Measurements from ENCODE around the gene NUP43.
"Not testable (repeated sequence)": the region's sequence is repeated elsewhere in the genome, so short reads cannot be mapped to it uniquely, and the experiment has no call there.

The NUP43 gene, protein sequence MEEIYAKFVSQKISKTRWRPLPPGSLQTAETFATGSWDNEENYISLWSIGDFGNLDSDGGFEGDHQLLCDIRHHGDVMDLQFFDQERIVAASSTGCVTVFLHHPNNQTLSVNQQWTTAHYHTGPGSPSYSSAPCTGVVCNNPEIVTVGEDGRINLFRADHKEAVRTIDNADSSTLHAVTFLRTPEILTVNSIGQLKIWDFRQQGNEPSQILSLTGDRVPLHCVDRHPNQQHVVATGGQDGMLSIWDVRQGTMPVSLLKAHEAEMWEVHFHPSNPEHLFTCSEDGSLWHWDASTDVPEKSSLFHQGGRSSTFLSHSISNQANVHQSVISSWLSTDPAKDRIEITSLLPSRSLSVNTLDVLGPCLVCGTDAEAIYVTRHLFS

DNA sequence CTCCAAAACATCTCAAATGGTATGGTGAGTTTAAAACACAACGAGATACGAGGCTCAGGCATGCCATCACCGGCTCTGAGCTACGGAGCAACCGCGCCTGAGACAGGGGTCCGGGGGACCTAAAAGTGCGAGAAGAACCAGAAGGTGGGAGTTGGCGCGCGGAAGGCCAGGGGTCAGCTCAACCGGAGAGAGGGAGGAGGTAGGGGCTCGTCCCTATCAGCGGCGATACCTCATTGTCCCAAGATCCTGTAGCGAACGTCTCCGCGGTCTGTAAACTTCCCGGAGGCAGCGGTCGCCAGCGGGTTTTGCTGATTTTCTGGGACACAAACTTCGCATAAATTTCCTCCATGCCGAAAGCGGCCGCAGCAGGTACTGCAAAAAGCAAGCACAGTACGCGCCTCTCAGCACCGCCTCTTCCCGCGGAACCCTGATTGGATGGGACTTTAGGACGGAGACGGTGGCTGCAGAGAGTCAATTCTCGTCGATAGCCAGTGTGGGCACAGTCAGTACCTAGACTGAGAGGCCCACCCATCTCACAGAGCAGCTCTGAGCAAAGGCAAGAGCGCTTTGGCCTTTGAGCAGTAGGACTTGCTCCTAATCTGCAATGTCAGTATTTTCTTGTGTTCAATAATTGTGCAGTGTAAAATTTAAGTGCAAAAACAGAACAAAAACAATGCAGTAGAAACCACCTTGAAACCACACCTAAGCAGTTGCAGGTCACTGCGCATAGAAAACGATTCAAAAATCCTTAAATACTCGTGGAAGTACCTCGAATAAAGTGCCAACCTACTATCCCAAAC is at the start of gene NUP43:
Gene NUP43, minus strand, starts transcription at position 383 of the 800 bp plus-strand sequence. Its CDS starts 34 bp downstream, at position 349.
- peak; percentile 75 for DNase-seq

DNA sequence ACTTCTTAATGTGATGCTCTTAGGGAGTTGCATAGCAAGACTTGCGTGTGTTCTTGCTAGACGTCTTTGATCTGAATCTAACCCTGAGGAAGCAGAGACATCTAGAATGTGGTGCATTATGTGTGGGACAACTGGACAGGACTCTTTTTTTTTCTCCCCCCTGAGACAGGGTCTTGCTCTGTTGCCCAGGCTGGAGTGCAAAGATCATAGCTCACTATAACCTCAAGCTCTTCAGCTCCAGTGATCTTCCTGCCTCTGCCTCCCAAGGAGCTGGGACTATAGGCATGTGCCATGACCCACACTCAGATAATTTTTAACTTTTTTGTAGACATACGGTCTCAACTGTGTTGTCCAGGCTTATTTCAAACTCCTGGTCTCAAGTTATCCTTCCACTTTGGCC is 37.2 kb upstream of the NUP43 start:
- no peak for DNase-seq

DNA sequence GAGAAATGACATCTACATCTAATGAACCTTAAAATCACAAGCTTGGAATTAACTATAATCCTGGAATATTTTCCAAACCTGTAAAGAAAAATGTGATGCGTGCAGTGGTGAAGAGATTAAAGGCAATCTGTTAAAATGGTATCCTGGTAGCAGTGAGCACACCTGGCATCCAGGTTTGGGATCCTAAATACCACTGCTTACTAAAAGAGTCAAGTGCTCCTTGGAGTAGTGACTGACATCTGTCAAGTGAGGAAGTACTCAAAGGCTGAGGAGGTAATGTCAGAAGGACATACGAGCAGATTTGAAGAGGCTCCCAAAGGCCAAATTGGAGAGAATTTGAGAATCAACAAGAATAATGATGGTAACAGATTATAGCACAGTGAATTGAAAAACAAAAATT is 36.0 kb upstream of the NUP43 start:
- peak; percentile 52 for DNase-seq

- no peak for DNase-seq
Observed at GRCh38 chr6:149781715-149782114, 35.4 kb upstream of the NUP43 start.

- DNase-seq: no peak
Observed at GRCh38 chr6:149779644-149779963, 33.3 kb upstream of the NUP43 start.

DNA sequence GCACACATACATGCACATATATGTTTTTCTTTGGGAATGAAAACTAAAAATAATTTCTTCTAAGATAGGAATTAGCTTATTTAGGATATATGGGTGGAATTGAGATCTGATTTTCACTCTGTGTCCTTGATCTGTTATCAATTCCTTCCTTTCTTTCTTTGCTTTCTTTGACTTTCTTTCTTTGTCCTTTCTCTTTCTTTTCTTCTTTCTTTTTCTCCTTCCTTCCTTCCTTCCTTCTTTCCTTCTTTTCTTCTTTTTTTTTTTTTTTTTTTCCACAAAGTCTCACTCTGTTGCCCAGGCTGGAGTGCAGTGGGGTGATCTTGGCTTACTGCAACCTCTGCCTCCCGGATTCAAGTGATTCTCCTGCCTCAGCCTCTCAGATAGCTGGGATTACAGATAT is 31.3 kb upstream of the NUP43 start:
- no peak for DNase-seq

GRCh38 chr6:149771925-149772324 is 25.6 kb upstream of the NUP43 start:
- no peak for DNase-seq

DNA sequence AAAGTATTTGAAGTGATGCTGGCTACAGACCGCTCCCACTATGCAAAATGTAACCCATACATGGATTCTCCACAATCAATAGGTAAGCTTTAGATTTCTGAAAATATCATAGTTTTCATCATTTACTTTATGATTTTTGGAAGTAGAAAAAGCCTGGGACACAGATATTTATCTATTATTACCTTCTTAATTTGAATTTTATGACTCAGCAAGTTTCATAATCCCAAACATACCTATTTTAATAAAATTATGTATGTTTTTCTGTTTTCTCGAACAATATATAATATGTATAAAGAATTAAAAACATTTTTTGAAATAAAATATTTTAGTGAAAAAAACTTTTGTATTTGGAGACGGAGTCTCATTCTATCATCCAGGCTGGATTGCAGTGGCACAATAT is 24.9 kb upstream of the NUP43 start:
- DNase-seq: no peak

DNA sequence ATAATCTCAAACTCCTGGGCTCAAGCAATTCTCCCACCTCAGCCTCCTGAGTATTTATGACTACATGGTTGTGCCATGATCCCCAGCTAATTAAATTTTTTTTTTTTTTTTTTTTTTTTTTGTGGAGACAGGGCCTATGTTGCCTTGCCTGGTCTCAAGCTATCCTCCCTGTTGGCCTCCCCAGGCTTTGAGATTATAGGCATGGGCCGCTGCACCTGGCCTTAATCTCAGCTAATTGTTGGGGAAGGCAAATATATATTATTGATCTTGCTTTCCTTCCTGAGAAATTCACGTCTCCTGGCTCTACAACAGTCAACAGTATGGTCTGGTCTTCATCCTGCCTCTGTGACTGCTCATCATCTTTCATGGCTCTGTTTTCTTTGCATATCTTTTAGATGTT is 23.3 kb upstream of the NUP43 start:
- DNase-seq: no peak

DNA sequence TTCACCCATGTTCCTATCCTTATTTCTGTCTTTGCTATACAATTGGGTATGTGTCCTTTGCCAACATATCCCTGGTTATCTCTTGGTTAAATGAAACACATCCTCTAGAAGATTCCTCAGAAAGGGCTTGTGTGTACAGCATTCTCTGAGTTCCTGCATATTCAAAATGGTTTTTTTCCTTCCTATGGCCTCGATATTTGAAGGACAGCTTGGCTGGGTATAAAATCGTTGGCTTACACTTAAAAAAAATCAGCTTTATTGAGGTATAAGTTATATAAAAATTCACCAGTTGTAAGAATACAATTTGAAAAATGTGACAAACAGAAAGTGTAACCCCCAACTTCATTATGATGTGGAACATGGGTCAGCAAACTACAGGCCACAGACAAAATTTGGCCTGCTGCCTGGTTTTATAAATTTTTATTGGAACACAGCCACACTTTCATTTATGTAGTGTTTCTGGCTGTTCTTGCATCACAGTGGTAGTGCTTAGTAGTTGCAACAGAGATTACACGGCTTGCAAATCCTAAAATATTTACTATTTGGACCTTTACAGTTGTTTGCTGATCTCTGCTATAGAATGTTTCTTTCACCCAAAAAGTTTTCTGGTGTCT is 19.9 kb upstream of the NUP43 start:
- no peak for DNase-seq

GRCh38 chr6:149763866-149764265 is 17.5 kb upstream of the NUP43 start:
- no peak for DNase-seq

DNA sequence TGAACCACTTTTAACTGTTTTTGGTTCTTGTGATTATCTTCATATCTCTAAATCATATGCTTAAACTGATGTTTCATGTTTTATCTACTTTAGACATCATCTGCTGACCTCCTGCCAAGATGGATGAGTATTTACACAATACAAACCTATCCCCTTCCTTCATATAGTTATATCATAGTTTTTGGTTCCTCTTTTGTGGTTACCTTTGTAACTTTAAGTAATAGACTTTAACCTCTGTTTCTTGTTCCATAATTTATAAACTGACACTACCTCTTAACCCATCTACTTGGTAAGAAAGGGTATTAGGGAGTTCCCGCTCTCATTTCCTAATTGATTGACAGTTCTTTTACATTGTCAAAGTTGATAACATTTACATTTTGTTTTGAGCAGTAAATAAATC is 15.1 kb upstream of the NUP43 start:
- DNase-seq: no peak

DNA sequence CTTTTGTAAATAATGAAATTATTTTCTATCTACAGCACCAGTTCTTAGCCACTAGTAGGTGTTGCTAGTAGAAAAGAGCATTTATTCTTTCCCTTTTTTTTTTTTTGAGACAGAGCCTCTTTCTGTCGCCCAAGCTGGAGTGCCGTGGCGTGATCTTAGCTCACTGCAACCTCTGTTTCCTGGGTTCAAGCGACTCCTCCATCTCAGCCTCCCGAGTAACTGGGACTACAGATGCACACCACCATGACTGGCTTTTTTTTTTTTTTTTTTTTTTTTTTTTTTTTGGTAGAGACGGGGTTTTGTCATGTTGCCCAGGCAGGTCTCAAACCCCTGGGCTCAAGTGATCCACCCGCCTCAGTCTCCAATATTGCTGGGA is 9.9 kb upstream of the NUP43 start:
- DNase-seq: no peak

DNA sequence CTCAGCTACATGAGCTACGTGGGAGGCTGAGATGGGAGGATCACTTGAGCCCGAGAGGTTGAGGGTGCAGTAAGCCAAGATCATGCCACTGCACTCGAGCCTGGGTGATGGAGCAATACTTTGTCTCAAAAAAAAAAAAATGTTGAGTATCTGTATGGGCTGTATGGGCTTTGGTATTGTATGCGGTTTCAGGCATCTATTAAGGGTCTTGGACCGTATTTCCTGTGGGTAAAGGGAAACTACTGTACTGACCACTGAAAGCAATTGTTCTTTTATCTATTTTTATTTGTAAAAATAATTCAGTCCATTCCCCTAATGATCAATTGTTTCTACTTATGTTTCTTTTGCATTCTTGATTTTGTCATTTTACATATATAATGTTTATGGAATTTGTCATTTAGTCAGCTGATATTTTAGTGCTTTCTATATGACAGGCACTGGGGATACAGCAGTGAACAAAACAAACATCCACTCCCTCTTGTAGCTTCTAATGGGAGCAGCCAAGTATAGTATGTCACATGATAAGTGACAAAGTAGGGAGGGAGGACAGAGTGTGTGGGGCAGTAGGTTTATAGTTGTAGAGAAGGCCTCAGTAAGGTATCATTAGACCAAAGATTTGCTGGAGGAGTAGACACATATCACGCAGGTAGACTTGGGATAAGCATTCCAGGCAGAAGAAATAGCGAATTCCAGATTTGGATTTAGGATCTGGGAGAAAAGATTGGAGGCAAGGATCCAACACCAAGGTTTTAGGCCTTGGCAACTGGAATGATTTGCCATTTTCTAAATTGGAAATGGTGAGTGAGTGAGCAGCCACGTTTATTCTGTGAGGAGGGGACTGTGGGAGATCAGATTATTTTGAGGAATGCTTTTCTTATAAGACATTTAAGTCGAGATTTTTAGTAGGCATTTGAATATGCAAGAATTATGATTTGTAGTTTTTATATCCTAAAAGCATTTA is 9.3 kb upstream of the NUP43 start:
- no peak for DNase-seq

GRCh38 chr6:149754548-149754947 is 8.2 kb upstream of the NUP43 start:
- DNase-seq: no peak

DNA sequence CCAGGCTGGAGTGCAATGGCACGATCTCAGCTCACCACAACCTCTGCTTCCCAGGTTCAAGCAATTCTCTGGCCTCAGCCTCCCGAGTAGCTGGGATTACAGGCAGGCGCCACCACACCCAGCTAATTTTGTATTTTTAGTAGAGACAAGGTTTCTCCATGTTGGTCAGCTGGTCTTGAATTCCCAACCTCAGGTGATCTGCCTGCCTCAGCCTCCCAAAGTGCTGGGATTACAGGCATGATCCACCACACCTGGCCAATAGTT is 7.0 kb upstream of the NUP43 start:
- DNase-seq: not testable (repeated sequence)

GRCh38 chr6:149752600-149753373 is 6.5 kb upstream of the NUP43 start:
- DNase-seq: no peak

DNA sequence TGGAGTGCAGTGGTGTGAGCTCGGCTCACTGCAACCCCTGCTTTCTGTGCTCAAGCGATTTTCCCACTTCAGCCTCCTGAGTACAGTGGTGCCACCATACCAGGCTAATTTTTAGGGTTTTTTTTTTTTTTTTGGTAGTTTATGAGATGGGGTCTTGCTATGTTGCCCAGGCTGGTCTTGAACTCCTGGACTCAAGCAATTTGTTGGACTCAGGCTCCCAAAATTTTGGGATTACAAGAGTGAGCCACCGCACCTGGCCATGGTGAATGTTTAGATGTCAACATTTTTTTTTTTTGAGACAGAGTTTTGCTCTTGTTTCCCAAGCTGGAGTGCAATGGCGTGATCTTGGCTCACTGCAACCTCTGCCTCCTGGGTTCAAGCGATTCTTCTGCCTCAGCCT is 5.6 kb upstream of the NUP43 start:
- not testable (repeated sequence) for DNase-seq

DNA sequence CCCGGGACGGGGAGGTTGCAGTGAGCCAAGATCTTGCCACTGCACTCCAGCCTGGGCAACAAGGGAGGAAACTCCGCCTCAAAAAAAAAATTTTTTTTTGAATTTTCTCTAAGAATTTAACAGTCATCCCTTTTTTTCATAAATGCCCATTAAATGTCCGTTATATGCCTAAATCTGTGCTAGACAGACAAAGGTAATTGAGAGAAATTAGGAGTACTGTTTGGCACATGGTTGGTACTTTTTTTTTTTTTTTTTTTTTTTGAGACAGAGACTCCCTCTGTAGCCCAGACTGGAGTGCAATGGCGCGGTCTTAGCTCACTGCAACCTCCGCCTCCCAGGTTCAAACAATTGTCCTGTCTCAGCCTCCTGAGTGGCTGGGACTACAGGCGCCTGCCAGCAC is 4.9 kb upstream of the NUP43 start:
- no peak for DNase-seq

GRCh38 chr6:149750136-149750609 is 3.8 kb upstream of the NUP43 start:
- DNase-seq: peak; percentile 35

GRCh38 chr6:149749594-149750135 is 3.3 kb upstream of the NUP43 start, which contains the start of gene PCMT1:
Gene PCMT1 (plus strand): TSS chr6:149749741. CDS start chr6:149749902, 161 bp downstream.
- peak; percentile 55 for DNase-seq

Measured in NCI-H524 treated with DMSO at 0.1 percent for 48 hours (cell line).